GM18858 (cell line): ENCODE data around the gene NKAIN2.

Experiments used
- ATAC-seq: cut with Tn5 transposase; IDR thresholded peaks from one replicate; pipeline ENCODE4 v1.9.1; 2021; ENCODE audit not compliant: unreplicated experiment

NKAIN2 gene

GRCh38 chr6:123806561-123806960, 2.9 kb downstream of the NKAIN2 start:
- ATAC-seq = no peak

- ATAC-seq = no peak
Measured at GRCh38 chr6:123808556-123808955, 4.9 kb downstream of the NKAIN2 start.

- ATAC-seq = no peak
Measured at GRCh38 chr6:123810214-123810613, 6.5 kb downstream of the NKAIN2 start.

GRCh38 chr6:123810948-123811347, 7.3 kb downstream of the NKAIN2 start:
- no peak for ATAC-seq

- no peak for ATAC-seq
Measured at GRCh38 chr6:123811378-123811777, 7.7 kb downstream of the NKAIN2 start.

GRCh38 chr6:123812621-123813020, 9.0 kb downstream of the NKAIN2 start:
- no peak for ATAC-seq

- no peak for ATAC-seq
Measured at GRCh38 chr6:123821112-123821511, 17.4 kb downstream of the NKAIN2 start.

GRCh38 chr6:123829302-123829953, 25.8 kb downstream of the NKAIN2 start:
- ATAC-seq = no peak

- ATAC-seq = no peak
Measured at GRCh38 chr6:123830120-123830519, 26.5 kb downstream of the NKAIN2 start.

- ATAC-seq = no peak
Measured at GRCh38 chr6:123838505-123839234, 35.0 kb downstream of the NKAIN2 start.

GRCh38 chr6:123841067-123841896, 37.6 kb downstream of the NKAIN2 start:
- no peak for ATAC-seq

GRCh38 chr6:123844011-123844410, 40.3 kb downstream of the NKAIN2 start:
- ATAC-seq = no peak

GRCh38 chr6:123848347-123848746, 44.7 kb downstream of the NKAIN2 start:
- ATAC-seq = no peak

- ATAC-seq = no peak
Measured at GRCh38 chr6:123849406-123849805, 45.7 kb downstream of the NKAIN2 start.

GRCh38 chr6:123850555-123850954, 46.9 kb downstream of the NKAIN2 start:
- no peak for ATAC-seq

GRCh38 chr6:123854201-123854600, 50.5 kb downstream of the NKAIN2 start:
- ATAC-seq = no peak

- ATAC-seq = no peak
Measured at GRCh38 chr6:123855506-123855905, 51.8 kb downstream of the NKAIN2 start.

- no peak for ATAC-seq
Measured at GRCh38 chr6:123859291-123859690, 55.6 kb downstream of the NKAIN2 start.

- ATAC-seq = no peak
Measured at GRCh38 chr6:123869334-123869733, 65.7 kb downstream of the NKAIN2 start.

- ATAC-seq = no peak
Measured at GRCh38 chr6:123873974-123874373, 70.3 kb downstream of the NKAIN2 start.

- ATAC-seq = no peak
Measured at GRCh38 chr6:123875784-123876183, 72.1 kb downstream of the NKAIN2 start.

- ATAC-seq = no peak
Measured at GRCh38 chr6:123879749-123880148, 76.1 kb downstream of the NKAIN2 start.
